SK-N-SH (cell line): Measurements from ENCODE around the gene CREB5. TPM values are rescaled to one million over a fixed set of nuclear protein-coding genes. Genes with fewer than 3 reads are reported as not detected.

Experiments used
- CTCF ChIA-PET: fragments of 300-600, 350-600 bp; formaldehyde crosslinking; extraction: SDS; loops from one replicate; lab custom pipeline; 2021; lab: Yijun Ruan, JAX
- POLR2A ChIA-PET: fragments of 350-600 bp; sonication (Branson Sonifier 250); formaldehyde crosslinking; extraction: SDS; loops from one replicate; lab custom pipeline; 2020; ENCODE audit warnings: antibody characterized with exemption, inconsistent platforms; lab: Yijun Ruan, JAX
- DNase-seq: peaks from one replicate; pipeline ENCODE4 v3.0.0; 2012
- H2AFZ ChIP-seq: fragments of 200-600 bp; sonication (generic); 2 replicates; pipeline ENCODE4 v1.8.1; 2016; ENCODE audit warnings: antibody characterized with exemption, mild to moderate bottlenecking, low read depth
- H3F3A ChIP-seq: fragments of 200-600 bp; sonication (generic); replicated peaks from 2 replicates; pipeline ENCODE3; 2016; ENCODE audit warnings: antibody characterized with exemption, mild to moderate bottlenecking; ENCODE audit not compliant: insufficient read depth
- H3K27ac ChIP-seq, 2 experiments: fragments of 200-500 bp in 1 of 2; fragments of 200-600 bp in 1 of 2; sonication (Bioruptor generic) in 1 of 2; sonication (generic), shearing (Covaris generic) in 1 of 2; 2 replicates each; pipeline versions ENCODE4 v1.5.1 to v1.6.1; 2014 to 2016; ENCODE audit warnings: low read depth in 2 of 2, inconsistent platforms in 1 of 2, low read length in 1 of 2, mild to moderate bottlenecking in 1 of 2, mixed read lengths in 1 of 2
- H3K27me3 ChIP-seq: fragments of 200-600 bp; sonication (generic), shearing (Covaris generic); 2 replicates; pipeline ENCODE4 v1.6.1; 2016; ENCODE audit warnings: mixed run types; ENCODE audit not compliant: insufficient read depth
- H3K36me3 ChIP-seq, 2 experiments: fragments of 200-500 bp in 1 of 2; fragments of 200-600 bp in 1 of 2; sonication (Bioruptor generic) in 1 of 2; sonication (generic) in 1 of 2; replicated peaks in 1 of 2; 2 replicates each; pipeline versions ENCODE3 to v1.5.1; 2014 to 2016; ENCODE audit warnings: low read length in 1 of 2, mild to moderate bottlenecking in 1 of 2; ENCODE audit not compliant: insufficient read depth in 2 of 2, control insufficient read depth in 1 of 2
- H3K4me1 ChIP-seq, 2 experiments: fragments of 200-500 bp in 1 of 2; fragments of 200-600 bp in 1 of 2; sonication (Bioruptor generic) in 1 of 2; sonication (generic), shearing (Covaris generic) in 1 of 2; 2 replicates each; pipeline versions ENCODE4 v1.5.1 to v1.6.1; 2014 to 2016; ENCODE audit warnings: low read depth in 1 of 2, low read length in 1 of 2, mixed run types in 1 of 2; ENCODE audit not compliant: insufficient read depth in 2 of 2, control insufficient read depth in 1 of 2
- H3K4me2 ChIP-seq: fragments of 200-600 bp; sonication (generic), shearing (Covaris generic); 2 replicates; pipeline ENCODE4 v1.6.1; 2017; ENCODE audit warnings: mixed run types
- H3K4me3 ChIP-seq, 2 experiments: fragments of 200-500 bp in 1 of 2; fragments of 200-600 bp in 1 of 2; sonication (Bioruptor generic) in 1 of 2; sonication (generic), shearing (Covaris generic) in 1 of 2; 2 replicates each; pipeline versions ENCODE4 v1.5.1 to v1.8.1; 2014 to 2016; ENCODE audit warnings: low read depth in 2 of 2, inconsistent platforms in 1 of 2, low read length in 1 of 2, mild to moderate bottlenecking in 1 of 2, mixed read lengths in 1 of 2, moderate library complexity in 1 of 2
- H3K79me2 ChIP-seq: fragments of 200-600 bp; sonication (generic); 2 replicates; pipeline ENCODE4 v1.8.1; 2017; ENCODE audit warnings: mild to moderate bottlenecking; ENCODE audit not compliant: insufficient read depth
- H3K9ac ChIP-seq: fragments of 200-600 bp; sonication (generic); 2 replicates; pipeline ENCODE4 v1.6.1; 2017; ENCODE audit warnings: mixed run types
- H3K9me2 ChIP-seq: fragments of 200-600 bp; sonication (generic); 2 replicates; pipeline ENCODE4 v1.6.1; 2017; ENCODE audit warnings: mixed run types
- H3K9me3 ChIP-seq: fragments of 200-600 bp; sonication (generic); 2 replicates; pipeline ENCODE4 v1.6.1; 2017; ENCODE audit warnings: mixed run types, mild to moderate bottlenecking, moderate library complexity
- H4K20me1 ChIP-seq: fragments of 200-600 bp; sonication (generic); 2 replicates; pipeline ENCODE4 v1.6.1; 2017; ENCODE audit warnings: mild to moderate bottlenecking, mixed run types; ENCODE audit not compliant: insufficient read depth
- EP300 ChIP-seq, 2 experiments: IDR thresholded peaks; 2 replicates each; pipeline versions ENCODE4 v1.4.0 to v1.6.1; 2012; ENCODE audit warnings: borderline replicate concordance in 1 of 2, low read depth in 1 of 2, low read length in 1 of 2
- FOXJ3 ChIP-seq: sonication (generic); formaldehyde crosslinking; IDR thresholded peaks from 2 replicates; pipeline ENCODE4 v1.5.1; 2020; ENCODE audit warnings: mild to moderate bottlenecking, missing genetic modification reagents
- FOXM1 ChIP-seq: IDR thresholded peaks from 2 replicates; pipeline ENCODE4 v1.4.0; 2012; ENCODE audit warnings: low read depth, mild to moderate bottlenecking
- JUND ChIP-seq: IDR thresholded peaks from 2 replicates; pipeline ENCODE4 v1.4.0; 2012
- MEF2A ChIP-seq: IDR thresholded peaks from 2 replicates; pipeline ENCODE4 v1.4.0; 2012; ENCODE audit warnings: low read depth, borderline replicate concordance
- NFIC ChIP-seq: IDR thresholded peaks from 2 replicates; pipeline ENCODE4 v1.4.0; 2012; ENCODE audit warnings: borderline replicate concordance
- PBX3 ChIP-seq: IDR thresholded peaks from 2 replicates; pipeline ENCODE4; 2012
- RXRA ChIP-seq: IDR thresholded peaks from 2 replicates; pipeline ENCODE4 v1.4.0; 2012; ENCODE audit warnings: low read depth, mild to moderate bottlenecking, borderline replicate concordance
- SIN3A ChIP-seq: IDR thresholded peaks from 2 replicates; pipeline ENCODE4 v1.6.1; 2012; ENCODE audit warnings: low read depth, mild to moderate bottlenecking, low read length, moderate library complexity, borderline replicate concordance
- SMC3 ChIP-seq: IDR thresholded peaks from 2 replicates; pipeline ENCODE4 v1.6.1; 2012; ENCODE audit warnings: low read depth, low read length, improper control_type of control experiment
- TAF1 ChIP-seq: IDR thresholded peaks from 2 replicates; pipeline ENCODE4 v1.6.1; 2012; ENCODE audit warnings: low read depth, mild to moderate bottlenecking, low read length, moderate library complexity, borderline replicate concordance
- TCF12 ChIP-seq: IDR thresholded peaks from 2 replicates; pipeline ENCODE4 v1.4.0; 2012
- TEAD4 ChIP-seq: IDR thresholded peaks from 2 replicates; pipeline ENCODE4 v1.4.0; 2012; ENCODE audit warnings: mild to moderate bottlenecking, borderline replicate concordance; ENCODE audit not compliant: insufficient read depth
- USF2 ChIP-seq: fragments of 150-350 bp; IDR thresholded peaks from 2 replicates; pipeline ENCODE4 v1.6.1; 2017; ENCODE audit warnings: antibody characterized with exemption, low read length, low read depth, borderline replicate concordance
- YY1 ChIP-seq: IDR thresholded peaks from 2 replicates; pipeline ENCODE4 v1.4.0; 2012; ENCODE audit warnings: low read depth, mild to moderate bottlenecking
- WGBS: methylation state at CpG from one replicate; pipeline ENCODE4 v1.1.6; 2017; ENCODE audit warnings: low lambda C conversion rate; 5-methylcytosine and 5-hydroxymethylcytosine counted together
- polyA plus RNA-seq, 3 experiments: library from polyadenylated mRNA; depleted of rRNA; stranded (reverse); fragments of >200 nt; gene quantifications; 2 replicates each; pipeline ENCODE4 v1.2.3, GENCODE V29; 2012
- TF ChIP-seq, protein P1 (sequence below): IDR thresholded peaks from 2 replicates; pipeline ENCODE4 v1.4.0; 2012; ENCODE audit warnings: low read depth, borderline replicate concordance

CREB5 gene
- polyA plus RNA-seq, 1 of the 3 experiments (the other 2 are of a cell fraction), result 19.3 TPM

- H3K79me2 ChIP-seq, result no peaks in the 10 kb centered on the region
- ChIA-PET POLR2A (no interaction called here), CTCF (interaction anchor here (0.6 to 2.2 kb wide), 3 partner anchors 10 to 411 kb away, joined by 3 to 13 read pairs (median 4); no protein-coding TSS in a partner anchor)
- H3K9me2 ChIP-seq, result no peaks in the 10 kb centered on the region
- H4K20me1 ChIP-seq, result no peaks in the 10 kb centered on the region
- no peaks in the 10 kb centered on the region for H3K27me3 ChIP-seq
- peaks cover 0 to 8% of the 10 kb centered on the region in 2 experiments; a peak in 1 of 4 replicates for H3K4me1 ChIP-seq
- no peaks in the 10 kb centered on the region for H3F3A ChIP-seq
- H3K9ac ChIP-seq, result no peak overlapping the region
- TF ChIP-seq YY1, result no peak
- TF ChIP-seq TEAD4, result no peak
- no peak for TF ChIP-seq FOXJ3 (CRISPR knock-in tag)
- TF ChIP-seq RXRA, result no peak
- TF ChIP-seq PBX3, result no peak
- TF ChIP-seq MEF2A, result no peak
- TF ChIP-seq TCF12, result no peak
- TF ChIP-seq EP300 (IDR thresholded peaks at IDR 0.05; ENCODE audit: borderline replicate concordance in 1 of 2, low read depth in 1 of 2, low read length in 1 of 2), result no peak
- no peak for TF ChIP-seq NFIC
- TF ChIP-seq SMC3, result no peak
- TF ChIP-seq JUND, result no peak
- TF ChIP-seq USF2, result no peak
- TF ChIP-seq TAF1, result no peak
- TF ChIP-seq, protein P1, sequence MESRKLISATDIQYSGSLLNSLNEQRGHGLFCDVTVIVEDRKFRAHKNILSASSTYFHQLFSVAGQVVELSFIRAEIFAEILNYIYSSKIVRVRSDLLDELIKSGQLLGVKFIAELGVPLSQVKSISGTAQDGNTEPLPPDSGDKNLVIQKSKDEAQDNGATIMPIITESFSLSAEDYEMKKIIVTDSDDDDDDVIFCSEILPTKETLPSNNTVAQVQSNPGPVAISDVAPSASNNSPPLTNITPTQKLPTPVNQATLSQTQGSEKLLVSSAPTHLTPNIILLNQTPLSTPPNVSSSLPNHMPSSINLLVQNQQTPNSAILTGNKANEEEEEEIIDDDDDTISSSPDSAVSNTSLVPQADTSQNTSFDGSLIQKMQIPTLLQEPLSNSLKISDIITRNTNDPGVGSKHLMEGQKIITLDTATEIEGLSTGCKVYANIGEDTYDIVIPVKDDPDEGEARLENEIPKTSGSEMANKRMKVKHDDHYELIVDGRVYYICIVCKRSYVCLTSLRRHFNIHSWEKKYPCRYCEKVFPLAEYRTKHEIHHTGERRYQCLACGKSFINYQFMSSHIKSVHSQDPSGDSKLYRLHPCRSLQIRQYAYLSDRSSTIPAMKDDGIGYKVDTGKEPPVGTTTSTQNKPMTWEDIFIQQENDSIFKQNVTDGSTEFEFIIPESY, result no peak
- no peak for TF ChIP-seq FOXM1
- TF ChIP-seq SIN3A, result no peak
- 79% methylated on average over 6 of the region's 6 CpGs for WGBS
- H3K27ac ChIP-seq, result no peak overlapping the region
- no peak overlapping the region for H2AFZ ChIP-seq
- H3K36me3 ChIP-seq, result peaks cover 0 to 1% of the 10 kb centered on the region in 2 experiments
- no peaks in the 10 kb centered on the region for H3K9me3 ChIP-seq
- no peak overlapping the region for H3K4me3 ChIP-seq
- DNase-seq, result no peak
- no peak overlapping the region for H3K4me2 ChIP-seq
These were observed 401.1 kb downstream of the CREB5 start for GRCh38 chr7:28813243-28813962.
